ENCODE measurements around the gene NOL4L.

The NOL4L gene

DNA sequence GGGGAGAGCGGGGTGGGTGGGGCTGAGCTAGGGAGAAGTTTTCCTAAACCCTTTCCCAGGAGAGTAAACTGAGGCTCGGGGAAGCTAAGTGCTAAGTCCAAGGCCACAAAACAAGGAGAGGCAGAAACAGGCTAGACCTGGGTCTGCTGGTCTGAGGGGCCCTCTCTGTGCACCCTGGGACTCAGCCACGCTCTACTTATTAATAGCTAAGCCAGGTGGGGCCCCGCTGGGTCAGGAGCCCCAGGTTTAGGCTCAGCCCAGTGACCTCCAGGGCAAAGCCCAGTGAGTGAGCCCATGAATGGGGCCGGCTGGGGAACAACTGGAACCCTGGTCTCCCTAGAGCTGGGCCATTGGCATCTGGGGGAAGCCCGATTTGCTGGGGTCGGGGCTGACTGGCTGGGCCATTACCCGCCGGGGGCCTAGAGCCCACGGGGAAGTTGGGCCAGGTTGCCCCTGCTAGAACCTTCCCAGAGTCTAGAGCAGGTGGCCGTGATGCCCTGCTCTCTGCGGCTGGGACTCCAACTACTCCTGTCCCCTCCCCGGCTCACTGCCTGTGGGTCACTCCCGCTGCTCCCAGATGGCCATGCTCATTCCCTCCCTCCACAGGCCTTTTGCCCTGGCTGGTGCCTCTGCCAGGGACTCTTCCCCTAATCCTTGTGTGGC lies 24.1 kb upstream of the NOL4L start:
- Histone ChIP-seq H3K79me2 (ENCODE audit: control insufficient read depth, insufficient read depth, low read length, poor library complexity) (no peaks in the 10 kb centered on the region), H3K9ac (ENCODE audit: low read length) (no peak overlapping the region), H3K23ac (ENCODE audit: low read length) (no peak overlapping the region), H3K27ac (ENCODE audit: low read depth, low read length) (no peak overlapping the region), H4K8ac (ENCODE audit: low read depth, low read length) (no peak overlapping the region), H3K4ac (ENCODE audit: low read depth, low read length) (no peak overlapping the region), H2AK5ac (ENCODE audit: low read length) (no peak overlapping the region), H3K36me3 (ENCODE audit: control insufficient read depth in 1 of 2, insufficient read depth in 2 of 2, low read length in 2 of 2) (no peaks in the 10 kb centered on the region), H3K4me1 (ENCODE audit: control insufficient read depth in 1 of 2, insufficient read depth in 2 of 2, low read length in 2 of 2) (no peaks in the 10 kb centered on the region), H4K12ac (ENCODE audit: low read depth, low read length) (no peak overlapping the region), H3K4me3 (ENCODE audit: low read depth, low read length) (no peak overlapping the region), H4K91ac (ENCODE audit: low read depth, low read length) (no peak overlapping the region), H2AFZ (ENCODE audit: insufficient read depth, low read length, poor library complexity) (no peak overlapping the region), H3K18ac (ENCODE audit: low read length) (no peak overlapping the region), H2BK5ac (ENCODE audit: low read depth, low read length, poor library complexity) (no peak overlapping the region), H3K4me2 (ENCODE audit: low read length) (no peak overlapping the region), H3K27me3 (ENCODE audit: insufficient read depth, low read length) (no peaks in the 10 kb centered on the region), H3K79me1 (ENCODE audit: low read length) (no peaks in the 10 kb centered on the region), H3K9me3 (ENCODE audit: insufficient read depth, low read depth, low read length) (no peaks in the 10 kb centered on the region), H2BK120ac (ENCODE audit: insufficient read depth, low read length, poor library complexity) (no peak overlapping the region), H3K14ac (ENCODE audit: low read length) (no peak overlapping the region), H2BK12ac (ENCODE audit: low read length) (no peak overlapping the region)
- DNase-seq = no peak
- no CpG with 5 or more reads among the region's 14 CpGs for WGBS (ENCODE audit: extremely low coverage, insufficient coverage, insufficient read length)

DNA sequence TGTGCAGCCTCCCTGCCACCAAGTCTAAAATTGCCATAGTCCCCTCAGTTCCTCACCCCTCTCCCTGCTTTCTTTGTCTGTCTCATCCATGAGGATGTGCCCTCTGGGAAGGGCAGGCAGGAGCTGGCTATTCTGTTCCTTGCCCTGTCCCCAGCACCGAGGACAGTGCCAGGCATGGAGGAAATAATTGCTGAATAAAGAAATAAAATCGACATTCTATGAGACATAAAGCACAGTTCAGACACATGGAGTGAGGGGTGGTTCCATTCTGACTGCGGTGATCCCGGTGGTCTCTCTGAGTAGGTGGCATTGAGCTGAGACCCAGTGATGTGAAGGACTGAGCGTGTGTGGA lies 23.5 kb upstream of the NOL4L start:
- H4K8ac ChIP-seq (ENCODE audit: low read depth, low read length) = no peak overlapping the region
- H2BK5ac ChIP-seq (ENCODE audit: low read depth, low read length, poor library complexity) = no peak overlapping the region
- H3K9me3 ChIP-seq (ENCODE audit: insufficient read depth, low read depth, low read length) = no peaks in the 10 kb centered on the region
- no peak for DNase-seq
- H4K12ac ChIP-seq (ENCODE audit: low read depth, low read length) = no peak overlapping the region
- WGBS (ENCODE audit: extremely low coverage, insufficient coverage, insufficient read length) = no CpG with 5 or more reads among the region's 5 CpGs
- no peaks in the 10 kb centered on the region for H3K79me1 ChIP-seq (ENCODE audit: low read length)
- no peak overlapping the region for H3K9ac ChIP-seq (ENCODE audit: low read length)
- H3K18ac ChIP-seq (ENCODE audit: low read length) = no peak overlapping the region
- no peaks in the 10 kb centered on the region for H3K4me1 ChIP-seq (ENCODE audit: control insufficient read depth in 1 of 2, insufficient read depth in 2 of 2, low read length in 2 of 2)
- no peak overlapping the region for H3K23ac ChIP-seq (ENCODE audit: low read length)
- H3K27me3 ChIP-seq (ENCODE audit: insufficient read depth, low read length) = no peaks in the 10 kb centered on the region
- no peak overlapping the region for H2BK120ac ChIP-seq (ENCODE audit: insufficient read depth, low read length, poor library complexity)
- H3K36me3 ChIP-seq (ENCODE audit: control insufficient read depth in 1 of 2, insufficient read depth in 2 of 2, low read length in 2 of 2) = no peaks in the 10 kb centered on the region
- H3K4ac ChIP-seq (ENCODE audit: low read depth, low read length) = no peak overlapping the region
- H2AFZ ChIP-seq (ENCODE audit: insufficient read depth, low read length, poor library complexity) = no peak overlapping the region
- H2AK5ac ChIP-seq (ENCODE audit: low read length) = no peak overlapping the region
- H3K4me2 ChIP-seq (ENCODE audit: low read length) = no peak overlapping the region
- H3K79me2 ChIP-seq (ENCODE audit: control insufficient read depth, insufficient read depth, low read length, poor library complexity) = no peaks in the 10 kb centered on the region
- H2BK12ac ChIP-seq (ENCODE audit: low read length) = no peak overlapping the region
- H3K4me3 ChIP-seq (ENCODE audit: low read depth, low read length) = no peak overlapping the region
- no peak overlapping the region for H3K14ac ChIP-seq (ENCODE audit: low read length)
- no peak overlapping the region for H4K91ac ChIP-seq (ENCODE audit: low read depth, low read length)
- no peak overlapping the region for H3K27ac ChIP-seq (ENCODE audit: low read depth, low read length)

DNA sequence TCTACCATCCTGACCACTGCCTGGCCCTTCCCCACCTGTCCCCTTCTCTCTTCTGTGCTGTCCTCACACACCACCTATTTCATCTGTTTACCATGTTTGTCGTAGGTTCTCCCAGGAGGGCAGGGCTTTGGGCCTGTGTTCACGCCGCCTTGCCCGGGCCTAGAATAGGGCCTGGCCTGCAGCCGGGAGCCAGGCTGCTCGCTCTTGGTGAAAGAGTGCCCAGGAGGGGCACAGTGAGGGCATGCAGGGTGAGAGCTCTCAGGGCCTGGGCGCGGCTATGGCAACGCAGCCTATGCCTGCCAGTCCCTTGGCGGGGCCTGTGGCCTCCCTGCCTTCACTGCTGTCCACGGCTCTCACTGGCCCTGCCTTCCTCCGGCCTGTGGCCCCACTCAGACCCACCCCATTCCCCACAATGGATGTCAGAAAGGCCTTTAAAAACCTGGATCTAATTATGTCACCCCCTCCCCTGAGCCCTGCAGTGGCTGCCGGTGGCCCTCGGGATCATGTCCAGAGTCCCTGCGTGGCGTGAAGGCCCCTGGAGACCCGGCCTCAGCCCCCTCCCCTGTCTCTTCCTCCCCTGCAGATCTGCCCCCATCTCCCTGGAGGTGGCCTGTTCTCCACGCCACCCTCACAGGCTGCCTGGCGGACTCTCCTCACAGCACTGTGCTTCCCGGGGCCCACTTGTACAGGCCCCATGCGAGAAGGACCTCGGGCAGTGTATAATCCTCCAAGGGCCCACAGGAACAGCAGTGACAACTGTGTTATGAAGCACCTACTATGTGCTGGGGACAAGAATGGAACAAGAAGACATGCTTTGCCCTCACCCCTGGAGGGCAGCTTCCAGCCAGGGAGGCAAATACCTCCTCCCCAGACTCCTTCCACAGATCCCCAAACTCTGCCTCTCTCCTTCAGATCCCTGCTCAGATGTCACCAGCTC lies 22.9 kb upstream of the NOL4L start:
- no peak for DNase-seq
- WGBS (ENCODE audit: extremely low coverage, insufficient coverage, insufficient read length) = no CpG with 5 or more reads among the region's 22 CpGs
- Histone ChIP-seq H3K36me3 (ENCODE audit: control insufficient read depth in 1 of 2, insufficient read depth in 2 of 2, low read length in 2 of 2) (no peaks in the 10 kb centered on the region), H2AK5ac (ENCODE audit: low read length) (no peak overlapping the region), H3K18ac (ENCODE audit: low read length) (no peak overlapping the region), H2BK120ac (ENCODE audit: insufficient read depth, low read length, poor library complexity) (no peak overlapping the region), H3K4ac (ENCODE audit: low read depth, low read length) (no peak overlapping the region), H3K23ac (ENCODE audit: low read length) (no peak overlapping the region), H3K14ac (ENCODE audit: low read length) (no peak overlapping the region), H3K4me1 (ENCODE audit: control insufficient read depth in 1 of 2, insufficient read depth in 2 of 2, low read length in 2 of 2) (no peaks in the 10 kb centered on the region), H2BK12ac (ENCODE audit: low read length) (no peak overlapping the region), H4K12ac (ENCODE audit: low read depth, low read length) (no peak overlapping the region), H3K9ac (ENCODE audit: low read length) (no peak overlapping the region), H3K27ac (ENCODE audit: low read depth, low read length) (no peak overlapping the region), H2BK5ac (ENCODE audit: low read depth, low read length, poor library complexity) (no peak overlapping the region), H4K8ac (ENCODE audit: low read depth, low read length) (no peak overlapping the region), H3K79me2 (ENCODE audit: control insufficient read depth, insufficient read depth, low read length, poor library complexity) (no peaks in the 10 kb centered on the region), H3K79me1 (ENCODE audit: low read length) (no peaks in the 10 kb centered on the region), H3K4me2 (ENCODE audit: low read length) (no peak overlapping the region), H3K9me3 (ENCODE audit: insufficient read depth, low read depth, low read length) (no peaks in the 10 kb centered on the region), H3K4me3 (ENCODE audit: low read depth, low read length) (no peak overlapping the region), H2AFZ (ENCODE audit: insufficient read depth, low read length, poor library complexity) (no peak overlapping the region), H3K27me3 (ENCODE audit: insufficient read depth, low read length) (no peaks in the 10 kb centered on the region), H4K91ac (ENCODE audit: low read depth, low read length) (no peak overlapping the region)

DNA sequence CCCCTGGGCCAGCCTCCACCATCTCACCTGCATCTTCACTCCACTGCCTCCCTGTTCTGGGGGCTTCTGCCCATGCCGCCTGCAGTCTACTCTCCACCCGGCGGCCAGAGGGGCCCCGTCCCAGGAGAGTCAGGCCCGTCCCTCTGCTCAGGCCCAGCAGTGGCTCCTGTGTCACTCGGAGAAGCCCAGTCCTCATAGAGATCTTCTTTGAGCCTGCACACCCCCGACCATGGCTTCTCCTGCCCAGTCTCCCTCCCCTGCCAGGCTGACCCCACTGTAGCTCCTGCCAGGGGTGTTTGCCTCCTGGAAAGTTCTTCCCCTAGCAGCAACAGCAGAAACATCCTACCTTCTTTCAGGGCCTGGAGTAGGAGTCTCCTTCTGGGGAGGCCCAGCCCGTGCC lies 22.2 kb upstream of the NOL4L start:
- no peak overlapping the region for H3K18ac ChIP-seq (ENCODE audit: low read length)
- H3K4ac ChIP-seq (ENCODE audit: low read depth, low read length) = no peak overlapping the region
- no peak overlapping the region for H4K91ac ChIP-seq (ENCODE audit: low read depth, low read length)
- no peaks in the 10 kb centered on the region for H3K9me3 ChIP-seq (ENCODE audit: insufficient read depth, low read depth, low read length)
- H3K36me3 ChIP-seq (ENCODE audit: control insufficient read depth in 1 of 2, insufficient read depth in 2 of 2, low read length in 2 of 2) = no peaks in the 10 kb centered on the region
- H2AK5ac ChIP-seq (ENCODE audit: low read length) = no peak overlapping the region
- no peak overlapping the region for H3K23ac ChIP-seq (ENCODE audit: low read length)
- no peak overlapping the region for H4K12ac ChIP-seq (ENCODE audit: low read depth, low read length)
- no peak for DNase-seq
- H4K8ac ChIP-seq (ENCODE audit: low read depth, low read length) = no peak overlapping the region
- H2AFZ ChIP-seq (ENCODE audit: insufficient read depth, low read length, poor library complexity) = no peak overlapping the region
- no peaks in the 10 kb centered on the region for H3K79me2 ChIP-seq (ENCODE audit: control insufficient read depth, insufficient read depth, low read length, poor library complexity)
- no peaks in the 10 kb centered on the region for H3K4me1 ChIP-seq (ENCODE audit: control insufficient read depth in 1 of 2, insufficient read depth in 2 of 2, low read length in 2 of 2)
- H3K27me3 ChIP-seq (ENCODE audit: insufficient read depth, low read length) = no peaks in the 10 kb centered on the region
- no peak overlapping the region for H2BK12ac ChIP-seq (ENCODE audit: low read length)
- no peak overlapping the region for H3K27ac ChIP-seq (ENCODE audit: low read depth, low read length)
- no peak overlapping the region for H2BK5ac ChIP-seq (ENCODE audit: low read depth, low read length, poor library complexity)
- H3K14ac ChIP-seq (ENCODE audit: low read length) = no peak overlapping the region
- no peaks in the 10 kb centered on the region for H3K79me1 ChIP-seq (ENCODE audit: low read length)
- WGBS (ENCODE audit: extremely low coverage, insufficient coverage, insufficient read length) = no CpG with 5 or more reads among the region's 8 CpGs
- H3K4me3 ChIP-seq (ENCODE audit: low read depth, low read length) = no peak overlapping the region
- H3K9ac ChIP-seq (ENCODE audit: low read length) = no peak overlapping the region
- no peak overlapping the region for H3K4me2 ChIP-seq (ENCODE audit: low read length)
- H2BK120ac ChIP-seq (ENCODE audit: insufficient read depth, low read length, poor library complexity) = no peak overlapping the region
